Astrocyte of the cerebellum (primary cell): Measurements from ENCODE around the gene PRRG2.
A peak's percentile ranks its signal among the peaks of the same experiment; 100 is the strongest.

Source experiments
- DNase-seq: peaks from one replicate; pipeline ENCODE4 v3.0.0-alpha.2; 2011; ENCODE audit warnings: low read depth
- H3K4me3 ChIP-seq: 2 replicates; pipeline ENCODE4 v1.5.1; 2011; ENCODE audit warnings: mild to moderate bottlenecking, low read depth, low read length, moderate library complexity
- in situ Hi-C: cut with HindIII; loops from 2 replicates; pipeline ENCODE4 v1.10.0; 2017; ENCODE audit warnings: low sequenced_read_pairs
- TF ChIP-seq, protein P1 (sequence below): IDR thresholded peaks from 2 replicates; pipeline ENCODE4 v1.5.1; 2012; ENCODE audit warnings: low read length, low read depth, moderate library complexity, mild to moderate bottlenecking; ENCODE audit errors: missing control alignments

PRRG2 gene

DNA sequence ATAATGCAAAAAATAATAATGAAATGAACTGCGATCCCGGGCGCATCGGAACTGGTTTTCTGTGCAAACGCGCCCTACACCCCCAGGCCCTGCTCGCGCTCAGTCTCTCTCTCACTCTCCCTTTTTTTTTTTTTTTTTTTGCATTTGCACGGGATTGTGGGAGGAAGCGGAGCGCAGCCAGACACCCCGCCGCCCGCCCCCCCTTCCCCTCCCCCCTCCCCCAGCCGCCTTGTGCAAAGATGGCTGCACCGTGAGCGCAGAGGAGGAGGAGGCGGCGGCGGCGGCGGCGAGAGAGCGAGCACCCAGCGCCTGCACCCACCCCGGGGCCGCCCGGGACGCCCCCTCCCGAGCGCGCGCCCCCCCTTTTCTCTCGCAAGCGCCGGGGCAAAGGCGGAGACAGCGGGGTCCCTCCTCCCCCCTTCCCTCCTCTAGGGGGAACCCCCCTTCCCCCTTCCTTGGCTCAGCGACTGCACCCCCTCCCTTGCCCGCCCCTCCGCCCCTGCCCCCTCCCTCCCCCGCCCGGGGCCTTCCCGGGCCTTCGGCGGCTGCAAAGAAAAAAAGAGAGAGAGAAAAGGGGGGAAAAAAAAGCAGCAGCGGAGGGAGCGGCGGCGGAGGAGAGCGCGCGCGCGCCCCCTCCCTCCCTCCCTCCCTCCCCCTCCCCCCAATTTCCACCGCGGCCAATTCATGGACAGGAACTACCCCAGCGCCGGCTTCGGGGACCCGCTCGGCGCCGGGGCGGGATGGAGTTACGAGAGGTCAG, 10.0 kb downstream of the PRRG2 start, which contains the start of gene PRR12:
Gene PRR12 (plus strand): TSS at position 212 of the 760 bp plus-strand sequence. CDS start 473 bp downstream, at position 685.
- DNase-seq, result peak; percentile 36
- peak within 1 kb of the TSS; percentile 89 for H3K4me3 ChIP-seq
- TF ChIP-seq, protein P1, sequence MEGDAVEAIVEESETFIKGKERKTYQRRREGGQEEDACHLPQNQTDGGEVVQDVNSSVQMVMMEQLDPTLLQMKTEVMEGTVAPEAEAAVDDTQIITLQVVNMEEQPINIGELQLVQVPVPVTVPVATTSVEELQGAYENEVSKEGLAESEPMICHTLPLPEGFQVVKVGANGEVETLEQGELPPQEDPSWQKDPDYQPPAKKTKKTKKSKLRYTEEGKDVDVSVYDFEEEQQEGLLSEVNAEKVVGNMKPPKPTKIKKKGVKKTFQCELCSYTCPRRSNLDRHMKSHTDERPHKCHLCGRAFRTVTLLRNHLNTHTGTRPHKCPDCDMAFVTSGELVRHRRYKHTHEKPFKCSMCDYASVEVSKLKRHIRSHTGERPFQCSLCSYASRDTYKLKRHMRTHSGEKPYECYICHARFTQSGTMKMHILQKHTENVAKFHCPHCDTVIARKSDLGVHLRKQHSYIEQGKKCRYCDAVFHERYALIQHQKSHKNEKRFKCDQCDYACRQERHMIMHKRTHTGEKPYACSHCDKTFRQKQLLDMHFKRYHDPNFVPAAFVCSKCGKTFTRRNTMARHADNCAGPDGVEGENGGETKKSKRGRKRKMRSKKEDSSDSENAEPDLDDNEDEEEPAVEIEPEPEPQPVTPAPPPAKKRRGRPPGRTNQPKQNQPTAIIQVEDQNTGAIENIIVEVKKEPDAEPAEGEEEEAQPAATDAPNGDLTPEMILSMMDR, result no peak
- in situ Hi-C loops, result no loop called here

DNA sequence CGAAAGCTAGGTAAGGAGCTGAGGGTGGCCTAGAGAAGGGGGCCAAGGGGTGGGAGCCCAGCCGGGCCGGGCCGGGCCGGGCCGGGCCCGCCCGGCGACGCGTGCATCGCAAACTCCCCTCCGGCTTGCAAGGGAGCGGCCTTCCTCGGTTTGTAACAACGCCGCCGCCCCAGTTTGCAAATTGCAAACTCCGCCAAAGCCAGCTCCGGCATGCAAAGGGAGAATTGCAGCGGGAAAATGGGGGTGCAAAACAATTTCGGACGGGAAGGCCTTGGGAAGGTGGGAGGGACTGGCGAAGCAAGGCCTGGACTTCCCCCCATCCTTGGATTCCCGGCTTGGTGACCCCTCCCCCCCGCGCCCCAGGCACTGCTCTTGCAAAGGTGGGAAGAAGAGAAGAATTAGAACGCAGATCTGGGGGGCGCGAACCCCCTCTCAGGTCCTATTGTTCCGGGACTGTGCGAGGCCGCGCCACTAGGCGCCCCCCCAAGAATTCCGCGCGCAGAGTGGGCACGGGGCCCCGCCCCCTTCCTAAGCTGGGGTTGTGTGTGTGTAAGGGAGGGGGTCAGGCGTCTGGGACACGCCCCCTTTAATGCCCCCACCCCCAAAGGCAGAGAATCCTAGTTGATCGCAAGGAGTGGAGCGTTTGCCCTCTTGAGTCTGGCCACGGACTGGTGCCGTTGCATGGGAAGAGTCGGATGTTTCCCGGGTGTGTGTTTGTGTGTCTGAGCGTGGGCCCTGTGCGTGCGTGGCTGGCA, 10.8 kb downstream of the PRRG2 start:
- in situ Hi-C loops, result no loop called here
- peak overlapping the region; percentile 89 for H3K4me3 ChIP-seq
- DNase-seq, result no peak
- TF ChIP-seq, protein P1, result no peak

DNA sequence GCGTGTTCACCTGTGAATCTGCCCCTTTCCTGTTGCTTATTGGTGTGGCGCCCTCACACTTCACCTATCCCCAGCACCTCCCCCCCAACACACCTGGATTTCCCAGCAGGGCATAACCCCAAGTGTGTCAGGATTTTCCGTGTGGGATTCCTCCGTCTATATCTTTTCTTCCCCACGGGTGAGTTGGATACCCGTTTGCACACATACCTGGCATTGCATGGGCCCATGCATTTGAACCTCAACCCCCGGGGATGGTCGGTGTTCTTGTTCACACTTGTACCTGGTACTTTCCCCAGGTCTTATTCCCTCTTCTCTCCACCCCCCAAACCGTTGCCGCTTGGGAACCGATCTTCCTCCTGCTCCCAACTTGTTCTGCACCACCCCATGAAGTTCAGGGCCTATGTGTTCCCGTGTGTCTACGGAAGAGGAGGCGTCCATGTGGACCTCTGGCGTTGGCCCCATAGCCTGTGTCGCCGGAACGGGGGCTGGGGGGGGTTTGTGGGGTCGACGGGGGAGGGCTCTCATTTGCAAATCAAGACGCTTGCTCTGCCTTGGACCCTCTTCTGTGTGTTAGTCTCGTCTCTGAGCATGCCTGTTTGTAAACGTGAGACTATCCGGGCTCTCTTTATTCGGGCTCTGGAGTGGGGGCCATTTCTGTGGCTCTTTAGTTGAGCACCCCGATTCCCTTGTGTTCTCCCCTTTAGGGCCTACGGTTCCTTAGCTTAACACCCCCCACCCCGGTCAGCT, 11.5 kb downstream of the PRRG2 start:
- TF ChIP-seq, protein P1, result no peak
- no peak for DNase-seq
- in situ Hi-C loops, result no loop called here
- H3K4me3 ChIP-seq, result peak overlapping the region; percentile 89

DNA sequence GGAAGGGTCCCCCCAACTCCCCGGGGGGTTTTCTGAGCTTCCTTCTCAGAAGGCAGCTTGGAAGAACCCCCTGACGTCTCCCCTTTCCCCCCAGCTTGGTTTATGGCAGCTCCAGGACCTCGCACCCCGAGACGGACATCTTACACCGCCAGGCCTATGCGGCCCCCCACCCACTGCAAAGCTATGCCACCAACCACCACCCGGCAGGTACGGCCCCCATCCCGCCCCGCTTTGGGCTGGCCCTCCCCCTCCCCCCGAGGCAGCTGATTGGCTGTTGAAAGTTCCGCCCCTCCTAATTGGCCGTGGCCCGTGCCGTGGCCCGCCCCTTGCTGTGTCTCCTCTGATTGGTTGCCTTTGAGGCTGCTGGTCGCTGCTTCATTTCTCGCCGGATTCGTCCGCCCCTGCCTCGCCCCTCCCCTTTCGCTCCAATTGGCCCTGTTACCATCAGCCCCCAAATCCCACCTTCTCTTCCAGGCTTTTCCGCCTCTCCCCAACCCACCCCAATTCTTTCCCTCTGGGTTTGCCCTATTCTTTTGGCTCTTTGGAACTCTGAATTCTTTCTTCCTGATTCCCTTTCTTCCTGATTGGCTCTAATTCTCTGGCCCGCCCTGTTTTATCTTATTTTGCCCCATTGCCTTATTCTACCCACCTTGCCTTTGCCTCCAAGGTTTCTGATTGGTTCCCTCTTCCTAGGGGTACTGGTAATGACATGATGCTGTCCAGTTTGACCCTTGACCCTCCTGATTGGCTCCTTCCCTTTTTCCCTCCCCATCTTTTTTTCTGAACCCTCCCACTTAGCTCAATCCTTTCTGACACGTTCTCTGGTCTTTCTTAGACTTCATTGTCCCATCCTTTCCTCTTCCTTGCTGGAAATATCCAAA, 12.4 kb downstream of the PRRG2 start:
- peak; percentile 77 for DNase-seq
- in situ Hi-C loops, result no loop called here
- H3K4me3 ChIP-seq, result peak overlapping the region; percentile 89
- TF ChIP-seq, protein P1, result no peak

DNA sequence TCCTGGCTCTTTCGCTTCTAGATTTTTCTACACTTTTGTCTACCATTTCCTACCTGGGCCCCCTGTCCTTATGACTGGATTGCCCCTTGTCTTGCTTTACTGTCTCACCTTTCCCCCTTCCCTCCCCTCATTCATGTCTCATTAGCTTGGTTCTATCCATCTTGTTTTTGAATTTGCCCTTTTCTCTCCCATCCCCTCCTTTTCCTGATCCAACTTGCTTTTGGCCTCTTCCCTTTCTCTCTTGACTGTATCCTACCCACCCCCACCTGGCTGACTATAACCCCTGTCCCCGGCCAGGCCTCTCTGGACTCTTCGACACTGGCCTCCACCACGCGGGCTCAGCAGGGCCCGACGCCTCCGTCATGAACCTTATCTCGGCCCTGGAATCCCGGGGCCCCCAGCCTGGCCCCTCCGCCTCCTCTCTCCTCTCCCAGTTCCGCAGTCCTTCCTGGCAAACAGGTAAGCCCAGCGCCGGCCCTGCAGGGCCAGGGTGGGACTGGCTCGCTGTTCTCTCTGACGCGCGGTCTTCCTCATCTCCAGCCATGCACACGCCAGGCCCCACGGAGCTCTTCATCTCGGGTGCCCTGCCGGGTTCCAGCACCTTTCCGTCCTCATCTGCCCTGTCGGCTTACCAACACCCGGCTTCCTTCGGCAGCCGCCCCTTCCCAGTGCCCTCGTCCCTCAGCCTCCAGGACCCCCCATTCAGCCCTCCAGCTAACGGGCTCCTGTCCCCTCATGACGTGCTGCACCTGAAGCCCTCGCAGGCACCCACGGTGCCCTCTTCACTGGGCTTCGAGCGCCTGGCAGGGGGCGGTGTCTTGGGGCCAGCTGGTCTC, 13.3 kb downstream of the PRRG2 start:
- in situ Hi-C loops, result no loop called here
- TF ChIP-seq, protein P1, result no peak
- H3K4me3 ChIP-seq, result no peak overlapping the region
- DNase-seq, result no peak
